AG04450 (cell line): ENCODE measurements around the gene CDC42BPA. TPM values are rescaled to one million over a fixed set of nuclear protein-coding genes. Genes with fewer than 3 reads are reported as not detected.

Source experiments
- CTCF ChIA-PET: fragments of 300-600, 350-600 bp; formaldehyde crosslinking; extraction: SDS; loops from one replicate; lab custom pipeline; 2022; ENCODE audit warnings: antibody characterized with exemption, inconsistent platforms; lab: Charles Lee
- POLR2A ChIA-PET: fragments of 350-600 bp; formaldehyde crosslinking; extraction: SDS; loops from one replicate; lab custom pipeline; 2021; ENCODE audit warnings: antibody characterized with exemption, inconsistent platforms; lab: Yijun Ruan, JAX
- DNase-seq: peaks from one replicate; pipeline ENCODE4 v3.0.0-alpha.2; 2011; ENCODE audit warnings: low read depth, low spot score
- H3K27ac ChIP-seq: one replicate; pipeline ENCODE4 v1.5.1; 2012; ENCODE audit warnings: low read depth, low read length, control low read depth
- H3K27me3 ChIP-seq: one replicate; pipeline ENCODE4 v1.6.0; 2012; ENCODE audit warnings: low read length; ENCODE audit not compliant: control insufficient read depth, insufficient read depth
- H3K4me3 ChIP-seq: 2 replicates; pipeline ENCODE4 v1.5.1; 2011; ENCODE audit warnings: mild to moderate bottlenecking, low read depth, low read length, control low read depth
- H3K9me3 ChIP-seq: 2 replicates; pipeline ENCODE4 v1.5.1; 2012; ENCODE audit warnings: low read length; ENCODE audit not compliant: control insufficient read depth, insufficient read depth
- CTCF ChIP-seq: IDR thresholded peaks from 2 replicates; pipeline ENCODE4 v1.5.1; 2011; ENCODE audit warnings: low read depth, low read length, control low read depth, inconsistent platforms
- polyA plus RNA-seq: library from polyadenylated mRNA; depleted of rRNA; stranded (reverse); fragments of >200 nt; gene quantifications from 2 replicates; pipeline ENCODE4 v1.2.3, GENCODE V29; 2011

CDC42BPA gene
- polyA plus RNA-seq, 1 experiment: 30.7 TPM

- Histone ChIP-seq H3K27ac (no peak overlapping the region), H3K27me3 (no peaks in the 10 kb centered on the region), H3K9me3 (peaks cover 8% of the 10 kb centered on the region), H3K4me3 (no peak overlapping the region)
- ChIA-PET CTCF (interaction anchor here (0.5 kb wide), 1 partner anchor 424 kb away, joined by 3 read pairs; no protein-coding TSS in a partner anchor), POLR2A (no interaction called here)
- no peak for TF ChIP-seq CTCF
- DNase-seq: no peak
These were observed 346.5 kb downstream of the CDC42BPA start for GRCh38 chr1:226971765-226972164.

GRCh38 chr1:226967665-226968064, 350.6 kb downstream of the CDC42BPA start:
- peak; percentile 15 for DNase-seq
- Histone ChIP-seq H3K27ac (no peak overlapping the region), H3K9me3 (peaks cover 8% of the 10 kb centered on the region), H3K4me3 (no peak overlapping the region), H3K27me3 (no peaks in the 10 kb centered on the region)
- CTCF ChIA-PET: no interaction called here
- TF ChIP-seq CTCF: no peak
- POLR2A ChIA-PET: no interaction called here

GRCh38 chr1:226966683-226967082, 351.6 kb downstream of the CDC42BPA start:
- ChIA-PET POLR2A (no interaction called here), CTCF (no interaction called here)
- Histone ChIP-seq H3K4me3 (no peak overlapping the region), H3K27ac (no peak overlapping the region), H3K27me3 (no peaks in the 10 kb centered on the region), H3K9me3 (peaks cover 5% of the 10 kb centered on the region; the same call in 1 of the 2 replicates)
- TF ChIP-seq CTCF: no peak
- no peak for DNase-seq

GRCh38 chr1:226965581-226966440, 352.5 kb downstream of the CDC42BPA start:
- POLR2A ChIA-PET: no interaction called here
- peaks cover 6% of the 10 kb centered on the region; the same call in 1 of the 2 replicates for H3K9me3 ChIP-seq
- CTCF ChIA-PET: no interaction called here
- H3K27me3 ChIP-seq: no peaks in the 10 kb centered on the region
- no peak for DNase-seq
- no peak overlapping the region for H3K4me3 ChIP-seq
- no peak for TF ChIP-seq CTCF
- no peak overlapping the region for H3K27ac ChIP-seq

- Histone ChIP-seq H3K27ac (no peak overlapping the region), H3K4me3 (no peak overlapping the region), H3K9me3 (peaks cover 9% of the 10 kb centered on the region; the same call in 1 of the 2 replicates), H3K27me3 (no peaks in the 10 kb centered on the region)
- CTCF ChIA-PET: no interaction called here
- POLR2A ChIA-PET: no interaction called here
- no peak for TF ChIP-seq CTCF
- DNase-seq: no peak
These were observed 353.4 kb downstream of the CDC42BPA start for GRCh38 chr1:226964611-226965486.
